DMS79 treated with DMSO at 0.1 percent for 48 hours (cell line): ENCODE data around the gene ERCC4.
A peak's percentile ranks its signal among the peaks of the same experiment; 100 is the strongest.
"Not testable (repeated sequence)": the region's sequence is repeated elsewhere in the genome, so short reads cannot be mapped to it uniquely, and the experiment has no call there.

Experiments used
- DNase-seq: peaks from one replicate; lab custom pipeline; 2025; lab: John Stamatoyannopoulos, UW

The ERCC4 gene

DNA sequence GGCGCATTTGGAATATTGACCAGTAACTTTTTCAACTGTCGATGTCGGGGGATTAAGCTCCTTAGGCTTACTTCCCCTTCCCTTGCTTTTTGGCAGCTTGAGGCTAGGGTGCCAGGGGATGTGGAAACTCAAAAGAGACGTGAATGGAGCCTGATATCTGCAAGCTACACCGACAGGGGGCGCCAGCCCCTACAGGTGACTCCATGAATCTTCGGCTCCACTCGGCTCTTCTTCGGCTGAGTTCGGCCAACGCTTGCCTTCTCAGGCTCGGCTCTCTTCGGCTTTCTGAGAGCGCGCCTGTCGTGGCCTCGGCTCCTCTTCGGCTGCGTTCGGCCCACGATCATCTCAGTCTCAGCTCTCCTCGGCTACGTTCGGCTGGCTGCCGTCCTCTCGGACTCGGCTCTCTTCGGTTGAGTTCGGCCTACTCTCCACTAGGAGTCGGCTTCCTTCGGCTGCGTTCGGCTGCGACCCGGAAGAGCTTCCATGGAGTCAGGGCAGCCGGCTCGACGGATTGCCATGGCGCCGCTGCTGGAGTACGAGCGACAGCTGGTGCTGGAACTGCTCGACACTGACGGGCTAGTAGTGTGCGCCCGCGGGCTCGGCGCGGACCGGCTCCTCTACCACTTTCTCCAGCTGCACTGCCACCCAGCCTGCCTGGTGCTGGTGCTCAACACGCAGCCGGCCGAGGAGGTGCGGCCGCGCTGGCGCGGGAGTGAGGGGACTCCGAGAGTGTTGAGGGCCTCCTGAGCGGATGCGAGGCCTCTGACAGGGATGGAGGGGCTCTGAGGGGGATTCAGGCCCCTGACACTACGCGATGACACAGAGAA, at the start of gene ERCC4:
TSS of gene ERCC4 (plus strand) at position 472 of the 827 bp plus-strand sequence. CDS start at position 484, 12 bp downstream.
- peak; percentile 97 for DNase-seq

DNA sequence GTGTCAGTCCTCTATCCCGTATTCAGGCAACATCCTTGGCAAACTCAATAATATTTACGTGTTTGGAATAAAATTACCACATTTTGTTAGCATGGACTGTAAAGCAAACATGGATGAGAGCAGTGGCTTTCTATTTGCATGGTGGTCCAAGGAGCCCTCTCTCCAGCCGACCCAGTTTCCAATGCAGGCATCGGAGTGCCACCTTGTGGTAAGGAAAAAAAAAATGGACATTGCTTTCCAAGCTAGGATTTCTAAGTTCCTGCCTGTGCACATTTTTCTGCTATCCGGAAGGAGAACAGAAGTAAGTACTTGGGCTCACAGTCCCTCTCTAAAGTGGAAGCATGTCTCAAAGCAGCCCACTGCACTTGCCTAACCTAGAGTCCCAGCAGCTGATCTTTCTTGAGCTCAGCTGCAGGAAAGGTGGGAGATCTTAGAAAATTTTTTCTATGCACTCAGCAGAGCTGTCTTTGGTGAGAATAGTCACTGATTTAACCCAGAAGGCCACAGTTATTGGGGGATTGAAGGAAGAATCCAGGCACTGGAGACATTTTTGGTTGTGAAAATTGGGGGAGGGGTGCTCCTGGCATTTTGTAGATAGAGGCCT, 46.0 kb upstream of the ERCC4 start:
- peak; percentile 4 for DNase-seq

DNA sequence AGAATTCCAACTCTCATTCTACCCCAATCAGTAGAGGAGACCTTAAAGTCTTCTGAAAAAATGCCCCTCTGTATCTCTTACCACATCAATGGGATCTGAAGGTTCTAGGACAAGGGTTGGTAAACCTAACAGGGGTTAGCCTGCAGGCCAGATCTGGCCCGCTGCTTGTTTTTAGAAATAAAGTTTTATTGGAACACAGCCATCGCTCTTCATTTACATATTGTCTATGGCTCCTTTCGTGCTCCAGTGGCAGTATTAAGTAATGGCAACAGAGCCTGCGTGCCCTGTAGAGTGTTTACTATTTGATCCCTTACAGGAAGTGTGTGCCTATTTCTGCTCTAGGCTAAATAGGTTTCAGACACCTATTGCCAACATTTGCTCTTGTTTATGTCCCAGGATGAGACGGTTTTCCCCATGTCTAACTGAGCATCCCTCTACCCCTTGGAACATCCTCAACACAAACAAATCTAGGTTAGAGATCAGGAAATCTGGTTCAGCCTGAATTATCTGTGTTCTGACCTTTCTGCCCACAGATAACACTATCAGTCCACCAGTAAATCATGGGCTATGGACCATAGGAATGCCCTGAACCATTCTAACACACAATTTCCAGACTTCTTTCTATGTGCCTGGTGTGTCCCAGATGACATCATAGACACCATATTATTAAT, 44.2 kb upstream of the ERCC4 start:
- DNase-seq: no peak

DNA sequence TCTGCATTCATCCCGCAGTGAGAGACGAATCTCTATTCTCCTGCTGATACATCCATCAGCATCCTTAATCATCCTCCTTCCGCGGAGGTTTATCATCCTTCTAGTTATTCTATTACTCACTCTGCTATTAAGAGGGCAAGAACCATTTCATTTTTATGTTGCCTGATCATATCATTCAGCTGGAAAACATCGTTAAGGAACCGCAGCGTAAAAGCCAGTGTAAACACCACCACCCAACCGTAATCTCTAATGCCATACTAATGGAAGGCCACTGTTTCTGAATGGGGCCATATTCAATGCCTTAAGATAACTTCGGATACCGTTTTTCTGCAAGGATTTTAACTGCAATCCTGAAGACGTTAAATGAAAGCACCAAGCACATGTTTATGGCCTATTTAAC, 36.7 kb upstream of the ERCC4 start:
- DNase-seq: peak; percentile 37

DNA sequence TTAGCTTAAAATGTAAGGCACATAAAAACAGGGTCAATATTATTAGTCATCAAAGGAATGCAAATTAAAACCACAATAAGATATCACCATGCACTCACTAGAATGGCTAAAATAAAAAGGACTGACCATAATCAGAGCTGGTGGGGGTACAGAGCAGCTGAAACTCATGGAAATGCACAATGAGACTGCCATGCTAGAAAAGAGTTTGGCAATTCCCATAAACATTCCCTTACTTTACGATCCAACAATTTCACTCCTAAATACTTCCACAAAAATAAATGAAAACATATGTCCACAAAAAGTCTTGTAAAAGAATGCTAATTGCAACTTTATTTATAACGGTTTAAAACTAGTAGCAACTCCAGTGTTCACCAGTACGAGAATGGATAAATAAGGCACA, 36.1 kb upstream of the ERCC4 start:
- DNase-seq: no peak

DNA sequence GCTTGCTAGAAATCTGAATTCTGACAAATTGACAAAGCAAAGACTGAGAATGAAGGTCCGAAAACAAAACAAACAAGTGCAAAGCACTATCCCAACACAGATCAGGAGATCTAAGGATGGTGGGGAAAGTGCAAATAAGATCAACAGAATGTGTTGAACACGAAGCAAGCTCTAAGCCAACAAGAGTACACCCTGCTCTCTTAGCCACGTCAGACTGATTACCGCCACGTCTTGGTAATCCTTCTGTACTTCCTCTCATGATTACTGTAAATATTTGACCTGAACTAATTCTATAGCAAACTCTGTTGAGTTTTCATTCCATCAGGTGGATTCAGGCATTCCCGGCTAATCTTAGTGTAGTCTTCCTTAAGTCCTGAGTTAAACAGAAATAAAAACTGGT, 34.3 kb upstream of the ERCC4 start:
- no peak for DNase-seq

DNA sequence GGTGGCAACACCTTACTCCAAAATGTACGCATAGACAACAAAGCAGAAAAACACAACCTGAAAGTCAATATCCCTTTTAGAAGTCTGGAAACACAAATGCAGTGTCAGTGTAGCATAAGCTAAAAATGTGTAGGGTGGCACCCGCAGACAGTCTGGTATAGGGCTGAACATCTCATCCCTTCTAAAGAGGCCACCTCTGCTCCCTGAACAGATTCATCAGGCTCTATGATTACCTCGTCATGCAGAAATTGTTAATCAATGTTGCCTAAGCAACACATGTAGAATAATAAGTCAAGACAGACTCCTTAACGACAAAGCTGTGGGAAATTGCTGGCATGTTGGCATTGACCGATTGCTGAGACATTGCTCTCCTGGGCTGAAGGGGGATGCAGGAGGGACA, 33.3 kb upstream of the ERCC4 start:
- no peak for DNase-seq

DNA sequence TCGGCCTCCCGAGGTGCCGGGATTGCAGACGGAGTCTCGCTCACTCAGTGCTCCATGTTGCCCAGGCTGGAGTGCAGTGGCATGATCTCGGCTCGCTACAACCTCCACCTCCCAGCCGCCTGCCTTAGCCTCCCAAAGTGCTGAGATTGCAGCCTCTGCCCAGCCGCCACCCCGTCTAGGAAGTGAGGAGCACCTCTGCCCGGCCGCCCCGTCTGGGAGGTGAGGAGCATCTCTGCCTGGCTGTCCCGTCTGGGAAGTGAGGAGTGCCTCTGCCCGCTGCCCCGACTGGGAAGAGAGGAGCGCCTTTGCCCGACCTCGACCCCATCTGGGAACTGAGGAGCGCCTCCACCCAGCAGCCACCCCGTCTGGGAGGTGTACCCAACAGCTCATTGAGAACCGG, 30.6 kb upstream of the ERCC4 start:
- not testable (repeated sequence) for DNase-seq

DNA sequence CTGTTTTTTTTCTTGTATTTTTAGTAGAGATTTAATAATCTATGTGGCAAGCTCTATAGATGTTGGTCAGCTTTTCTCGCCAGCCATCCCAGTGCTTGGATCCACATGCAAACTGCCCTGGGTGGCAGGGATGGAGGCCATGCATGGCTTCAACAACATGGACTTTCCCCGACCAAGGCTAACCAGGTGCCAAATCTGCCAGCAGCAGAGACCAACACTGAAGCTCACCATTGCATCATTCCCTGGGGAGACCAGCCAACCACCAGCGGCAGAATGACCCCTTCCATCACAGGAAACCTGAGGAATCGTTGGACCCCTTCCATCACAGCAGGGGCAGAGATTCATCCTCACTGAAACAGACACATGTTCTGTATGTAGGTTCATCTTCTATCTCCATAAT, 27.7 kb upstream of the ERCC4 start:
- DNase-seq: no peak

DNA sequence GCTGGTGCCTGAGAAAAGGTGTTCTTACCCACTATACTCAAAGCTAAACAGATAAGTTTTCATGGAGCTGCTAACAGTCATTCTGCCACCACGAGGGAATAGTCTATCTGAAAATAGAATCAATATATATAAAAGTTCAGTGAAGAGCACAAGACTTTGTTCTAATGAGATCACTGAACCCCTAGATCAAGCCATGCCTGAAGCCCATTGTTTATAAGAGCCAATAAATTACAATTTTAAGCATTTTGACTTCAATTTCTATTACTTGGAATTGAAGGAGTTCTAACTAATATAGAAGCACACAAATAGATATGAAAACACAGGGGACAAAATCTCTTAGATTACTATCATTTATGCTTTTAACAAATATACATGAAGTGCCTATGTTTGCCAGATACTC, 24.4 kb upstream of the ERCC4 start:
- no peak for DNase-seq

DNA sequence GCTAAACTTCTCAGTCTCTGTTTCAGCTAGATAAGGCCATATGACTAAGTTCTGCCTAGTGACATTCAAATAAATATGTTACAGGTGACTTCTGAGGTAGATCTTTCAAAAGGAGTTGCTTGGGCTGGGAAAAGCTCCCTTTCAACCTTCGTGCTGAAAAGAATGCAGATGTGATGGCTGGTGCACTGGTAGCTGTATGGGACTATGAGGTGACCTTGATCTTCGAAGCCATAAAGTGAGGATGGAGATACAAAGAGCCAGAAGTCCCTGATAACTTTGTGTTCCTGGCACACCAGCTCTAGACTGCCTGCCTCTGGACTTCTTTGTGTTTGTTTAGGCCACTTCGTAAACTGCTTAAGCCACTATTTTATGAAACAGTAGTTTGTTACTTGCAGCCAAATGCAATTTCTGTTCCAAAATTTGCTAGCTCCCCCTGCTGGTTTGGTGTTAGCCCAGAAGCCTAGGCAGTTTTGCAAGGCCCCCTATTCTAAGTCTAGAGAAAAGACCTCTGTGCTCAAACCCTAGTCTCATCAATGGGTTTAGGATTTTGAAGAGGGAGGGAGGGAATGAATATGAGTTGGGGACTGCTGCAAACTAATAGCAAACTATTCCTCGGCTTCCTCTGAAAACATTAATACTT, 23.3 kb upstream of the ERCC4 start:
- DNase-seq: no peak

DNA sequence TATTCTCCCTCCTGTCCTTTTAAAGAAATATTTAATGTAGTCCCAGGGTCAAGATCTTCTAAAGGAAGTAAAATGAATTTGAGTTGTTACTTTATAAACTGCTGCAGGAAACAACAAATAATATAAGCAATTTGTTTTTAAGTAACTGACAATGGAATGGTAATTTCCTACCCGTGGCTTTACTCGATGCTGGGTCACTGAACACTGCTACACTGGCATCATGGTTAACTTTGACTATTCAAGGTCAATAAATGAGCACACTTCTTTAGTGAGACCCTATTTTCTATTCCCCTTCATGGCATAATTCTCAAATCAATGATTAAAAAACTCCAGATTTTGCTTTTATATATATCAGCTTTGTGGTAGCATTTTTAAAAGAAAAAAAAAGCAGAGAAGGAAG, 22.1 kb upstream of the ERCC4 start:
- DNase-seq: no peak

DNA sequence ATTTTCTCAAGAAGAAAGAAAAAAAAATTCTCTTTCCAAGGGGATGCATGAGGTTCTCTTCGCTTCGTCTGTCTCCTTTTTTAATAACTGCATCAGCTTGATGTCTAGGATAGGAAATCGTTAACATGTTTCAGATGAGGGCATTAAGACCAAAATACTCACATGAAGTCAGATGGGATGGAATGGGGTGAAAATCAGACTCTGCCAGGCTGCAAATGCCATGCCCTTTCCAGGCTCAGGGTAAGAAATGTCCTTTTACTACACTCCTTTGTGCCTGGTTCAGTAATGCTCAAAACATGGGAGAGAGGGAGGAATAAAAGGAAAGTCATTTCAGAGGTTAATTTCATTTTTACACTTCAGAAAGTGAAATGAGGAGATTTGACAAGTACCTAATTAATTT, 21.7 kb upstream of the ERCC4 start:
- no peak for DNase-seq

DNA sequence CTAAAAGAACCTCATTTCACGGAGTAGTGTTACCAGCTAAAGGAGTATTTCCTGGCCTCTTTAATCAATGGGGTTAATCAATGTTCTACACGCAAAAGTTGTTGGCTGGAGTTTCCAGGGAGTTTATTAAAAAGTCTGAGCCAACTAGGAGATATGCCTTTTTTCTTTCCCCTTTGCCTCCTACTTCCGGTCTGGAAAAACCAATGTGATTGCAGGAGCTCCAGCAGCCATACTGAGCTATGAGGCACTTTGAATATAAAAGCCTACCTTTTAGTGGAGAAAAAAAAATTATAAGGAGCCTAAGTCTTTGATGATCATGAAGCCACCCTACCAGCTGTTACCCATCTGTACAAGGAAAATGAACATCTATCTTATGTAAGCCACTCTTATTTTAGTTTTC, 17.9 kb upstream of the ERCC4 start:
- no peak for DNase-seq

DNA sequence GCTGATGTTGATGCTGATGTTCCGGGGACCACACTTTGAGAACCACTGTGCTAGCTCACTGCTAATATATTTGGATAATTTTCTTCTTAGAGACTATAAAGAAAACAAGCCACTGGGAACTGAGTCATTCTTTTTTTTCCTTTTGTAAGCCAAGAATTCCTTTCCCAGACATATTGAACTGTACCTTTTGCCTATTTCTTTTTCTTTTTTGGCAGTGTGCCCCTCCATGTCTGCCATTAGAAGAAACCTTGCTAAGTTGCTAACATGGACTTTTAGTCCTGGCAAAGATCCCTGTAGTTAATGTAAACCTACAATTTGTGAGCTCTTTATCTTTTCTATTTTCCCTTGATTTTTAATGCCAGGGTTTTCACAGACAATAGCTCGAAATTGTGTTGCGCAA, 17.3 kb upstream of the ERCC4 start:
- DNase-seq: no peak

DNA sequence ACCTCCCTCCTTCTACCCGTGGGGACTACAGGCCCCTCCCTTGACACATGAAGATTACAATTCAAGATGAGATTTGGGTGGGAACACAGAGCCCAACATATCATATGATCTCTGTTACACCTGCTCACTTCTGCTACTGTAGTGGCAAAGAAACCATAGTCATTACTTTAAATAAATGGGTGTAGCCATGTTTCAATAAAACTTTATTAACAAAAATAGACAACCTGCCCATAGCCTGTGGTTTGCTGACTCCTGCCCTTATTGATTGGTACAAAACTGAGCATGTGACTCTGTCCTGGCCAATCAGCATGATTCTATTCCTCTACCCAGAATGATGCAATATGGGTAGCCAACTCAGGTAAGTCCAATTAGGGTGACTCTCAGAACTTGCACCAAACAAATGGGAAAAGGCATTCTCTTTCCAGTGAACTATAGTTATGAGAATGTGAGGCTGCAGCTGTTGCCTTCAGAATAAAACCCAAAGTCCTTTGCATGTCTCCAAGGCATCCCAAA, 15.7 kb upstream of the ERCC4 start:
- no peak for DNase-seq

DNA sequence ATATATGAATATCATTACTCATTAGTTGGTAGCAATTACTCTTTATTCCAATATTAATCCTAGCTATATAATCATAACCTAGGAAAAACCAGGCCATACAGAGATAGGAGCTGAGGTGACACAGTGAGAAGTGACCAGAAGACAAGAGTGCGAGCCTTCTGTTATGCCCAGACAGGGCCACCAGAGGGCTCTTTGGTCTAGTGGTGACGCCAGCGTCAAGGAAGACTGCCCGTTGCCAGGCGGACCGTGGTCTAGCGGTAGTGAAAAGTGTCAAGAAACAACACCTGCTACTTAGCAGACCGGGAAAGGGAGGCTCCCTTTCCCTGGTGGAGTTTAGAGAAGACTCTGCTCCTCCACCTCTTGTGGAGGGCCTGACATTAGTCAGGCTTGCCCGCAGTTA, 15.1 kb upstream of the ERCC4 start:
- DNase-seq: not testable (repeated sequence)

DNA sequence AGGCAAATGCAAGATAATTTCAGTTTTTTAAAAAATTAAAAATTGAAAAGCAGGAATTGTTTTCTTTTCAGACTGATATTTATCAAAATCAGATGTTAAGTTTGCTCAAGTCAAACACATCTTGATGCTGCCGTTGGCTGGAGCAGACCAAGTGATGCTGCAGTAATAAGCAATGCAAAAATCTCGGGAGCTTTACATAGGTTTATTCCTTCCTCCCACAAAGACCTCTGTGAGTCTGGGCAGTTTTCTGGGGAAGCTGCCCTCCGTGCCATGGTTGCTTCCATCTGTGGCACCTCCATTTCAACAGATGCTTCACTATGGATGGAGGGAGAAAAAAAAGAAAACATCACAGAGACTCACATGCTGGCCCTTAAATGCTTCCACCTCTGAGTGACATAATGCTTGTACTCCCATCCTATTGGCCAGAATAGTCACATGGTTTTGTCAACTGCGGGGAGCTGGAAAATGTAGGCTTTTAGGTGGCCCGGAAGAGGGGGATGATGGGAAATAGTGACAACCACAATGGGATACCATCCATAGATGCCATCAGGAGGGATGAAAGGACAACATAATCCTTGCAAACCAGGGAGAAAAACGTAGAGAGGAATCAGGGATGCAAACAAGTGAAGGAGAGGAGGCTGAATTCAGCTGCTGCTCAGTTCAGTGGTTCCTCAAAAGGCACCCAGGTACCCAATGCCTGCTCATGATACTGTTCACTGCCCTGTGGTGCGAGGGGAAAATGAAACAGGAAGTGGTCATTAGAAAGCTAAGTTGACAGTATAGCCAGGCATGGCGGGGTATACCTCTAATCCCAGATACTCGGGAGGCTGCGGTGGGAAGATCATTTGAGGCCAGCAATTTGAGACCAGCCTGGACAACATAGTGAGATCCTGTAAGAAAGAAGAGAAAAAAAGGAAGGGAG, 13.5 kb upstream of the ERCC4 start:
- DNase-seq: no peak

DNA sequence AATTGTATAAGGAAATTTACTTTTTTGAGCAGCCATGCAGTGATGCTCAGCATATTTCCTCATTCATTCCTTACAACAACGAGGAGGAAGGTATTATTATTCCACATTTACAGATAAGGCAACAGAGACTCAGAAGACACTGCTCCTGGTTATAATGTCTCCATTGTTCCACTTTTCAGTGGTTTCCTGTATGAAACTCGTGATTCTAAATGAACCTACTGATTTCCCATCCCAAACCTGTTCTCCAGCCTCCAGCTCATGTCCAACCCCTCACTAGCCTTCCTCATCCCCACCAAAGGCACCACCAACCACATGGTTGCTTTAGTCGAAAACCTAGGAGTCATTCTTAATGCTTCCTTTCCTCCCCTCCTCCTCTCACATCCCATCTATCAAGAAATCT, 12.5 kb upstream of the ERCC4 start:
- no peak for DNase-seq

DNA sequence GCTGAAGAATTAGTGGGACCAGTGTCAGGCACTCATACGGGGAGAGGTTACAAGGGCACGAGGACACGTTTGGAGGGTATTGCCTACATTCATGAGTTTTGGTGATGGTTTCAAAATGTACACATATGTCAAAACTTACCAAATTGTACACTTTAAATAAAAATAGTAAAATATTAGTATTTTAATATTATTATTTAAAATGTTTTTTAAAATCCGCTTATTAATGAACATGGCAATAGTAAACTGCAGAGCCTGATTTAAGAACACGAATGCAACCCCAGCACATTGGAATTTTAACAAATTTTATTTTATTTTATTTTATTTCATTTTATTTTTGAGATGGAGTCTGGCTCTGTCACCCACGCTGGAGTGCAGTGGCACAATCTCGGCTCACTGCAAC, 10.9 kb upstream of the ERCC4 start:
- no peak for DNase-seq

DNA sequence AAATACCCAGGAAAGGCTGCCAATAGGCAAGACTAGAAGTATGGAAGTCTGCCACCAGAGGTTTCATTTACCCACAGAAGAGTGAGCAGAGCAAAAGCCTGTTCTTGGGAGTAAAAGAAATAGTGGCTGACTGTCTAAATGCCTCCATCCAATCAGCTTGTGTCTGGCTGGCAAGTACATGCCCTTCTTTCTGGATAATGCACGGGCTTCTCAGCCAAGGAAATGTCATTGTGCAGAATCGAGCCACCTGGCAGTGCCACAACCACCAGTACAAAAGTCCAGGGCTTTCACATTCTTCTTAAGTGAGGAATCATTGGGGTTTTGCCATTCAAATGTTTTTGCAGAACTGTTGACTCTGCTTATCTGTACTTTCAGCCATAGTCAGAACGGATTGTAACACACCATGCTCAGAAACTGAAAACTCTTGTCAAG, 10.1 kb upstream of the ERCC4 start:
- no peak for DNase-seq
